Activated CD8-positive, alpha-beta memory T cell treated with anti-CD3 and anti-CD28 coated beads for 4 hours (primary cell): ENCODE data around the gene TSPAN15.
"Not testable (repeated sequence)": the region's sequence is repeated elsewhere in the genome, so short reads cannot be mapped to it uniquely, and the experiment has no call there.

Experiments used
- DNase-seq, 2 donors: peaks; one replicate each; pipeline ENCODE4 v3.0.0-alpha.2; 2020; ENCODE audit warnings: low read depth in 2 of 2

TSPAN15 gene

GRCh38 chr10:69446650-69447151 lies 4.6 kb upstream of the TSPAN15 start:
- DNase-seq: no peak

- no peak for DNase-seq
Observed at GRCh38 chr10:69449841-69450240, 1.4 kb upstream of the TSPAN15 start.

GRCh38 chr10:69450395-69450794 lies 870 bp upstream of the TSPAN15 start:
- DNase-seq: not testable (repeated sequence)

DNA sequence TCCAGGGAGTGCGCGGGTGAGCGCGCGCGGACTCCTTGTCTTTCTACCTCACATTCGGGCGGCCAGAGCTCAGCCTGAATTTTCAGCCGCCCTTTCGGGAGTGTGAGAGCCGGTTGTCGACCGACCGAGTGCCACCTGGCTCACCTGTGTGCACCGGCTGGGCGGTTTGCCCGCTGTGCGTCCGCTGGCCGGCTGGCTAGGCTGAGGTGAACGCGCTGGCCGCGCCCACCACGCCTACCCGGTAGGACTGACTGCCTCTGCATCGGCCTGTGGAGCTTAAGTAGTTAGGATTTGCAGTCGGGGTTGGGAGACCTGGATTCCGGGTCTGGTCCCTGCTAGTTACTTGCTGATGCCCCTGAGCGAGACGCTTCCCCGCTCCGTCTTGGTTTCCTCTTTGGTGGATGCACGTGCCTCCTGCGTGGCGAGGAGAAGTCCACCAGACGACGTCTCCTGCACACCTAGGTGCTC lies 553 bp downstream of the TSPAN15 start:
- no peak for DNase-seq

- no peak for DNase-seq
Observed at GRCh38 chr10:69452676-69453415, 1.6 kb downstream of the TSPAN15 start.

GRCh38 chr10:69453795-69454194 lies 2.5 kb downstream of the TSPAN15 start:
- no peak for DNase-seq

DNA sequence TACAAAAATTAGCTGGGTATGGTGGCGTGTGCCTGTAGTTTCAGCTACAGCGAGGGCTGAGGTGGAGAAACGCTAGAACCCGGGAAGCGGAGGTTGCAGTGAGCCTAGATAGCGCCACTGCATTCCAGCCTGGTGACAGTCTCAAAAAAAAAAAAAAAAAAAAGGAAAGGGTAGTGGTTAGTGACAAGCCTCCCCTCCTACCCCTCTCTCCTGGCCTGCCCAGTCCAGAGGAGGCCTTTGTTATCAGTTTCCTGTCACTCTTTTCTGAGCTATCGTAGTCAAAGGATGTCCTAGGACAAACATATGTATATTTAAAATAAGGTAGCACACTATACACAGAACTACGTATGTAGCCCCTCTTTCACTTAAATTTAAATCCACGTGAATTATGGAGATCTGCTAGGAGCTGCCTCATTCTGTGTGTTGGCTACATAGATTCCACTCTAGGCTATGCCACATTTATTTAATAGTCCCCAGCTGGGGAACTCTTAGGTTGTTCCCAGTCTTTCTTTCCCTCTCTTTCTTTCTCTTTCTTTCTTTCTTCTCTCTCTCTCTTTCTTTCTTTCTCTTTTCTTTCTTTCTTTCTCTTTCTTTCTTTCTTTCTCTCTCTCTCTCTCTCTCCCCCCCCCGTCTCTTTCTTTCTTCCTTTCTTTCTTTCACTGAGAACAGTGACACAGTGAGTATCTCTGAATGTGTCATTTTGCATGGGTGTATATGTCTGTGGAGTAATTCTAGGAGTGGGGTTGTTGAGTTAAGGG lies 3.9 kb downstream of the TSPAN15 start:
- no peak for DNase-seq

- DNase-seq: no peak
Observed at GRCh38 chr10:69456880-69457693, 5.8 kb downstream of the TSPAN15 start.

DNA sequence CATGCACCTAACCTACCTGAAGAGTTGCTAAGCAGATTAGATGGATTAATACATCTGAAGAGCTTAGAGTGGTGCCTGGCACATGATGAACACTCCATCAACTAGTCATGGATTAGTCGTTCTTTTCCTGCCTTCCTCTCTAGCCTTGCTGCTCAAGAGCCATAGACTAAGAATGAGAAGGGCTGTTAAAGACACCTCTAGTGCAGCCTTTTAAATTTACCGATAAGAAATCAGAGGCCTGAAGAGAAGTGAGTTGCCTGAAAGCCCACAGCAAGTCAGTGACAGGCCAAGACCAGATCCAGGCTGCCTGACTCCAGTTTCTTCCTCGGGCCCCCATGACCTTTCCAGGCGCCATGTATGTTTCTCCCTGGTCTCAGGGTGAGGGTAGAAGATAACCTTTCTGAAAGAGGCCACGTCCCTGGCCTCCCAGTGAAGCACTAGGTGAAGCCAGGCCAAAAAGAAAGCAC lies 6.5 kb downstream of the TSPAN15 start:
- DNase-seq: no peak

GRCh38 chr10:69458430-69459100 lies 7.3 kb downstream of the TSPAN15 start:
- no peak for DNase-seq

DNA sequence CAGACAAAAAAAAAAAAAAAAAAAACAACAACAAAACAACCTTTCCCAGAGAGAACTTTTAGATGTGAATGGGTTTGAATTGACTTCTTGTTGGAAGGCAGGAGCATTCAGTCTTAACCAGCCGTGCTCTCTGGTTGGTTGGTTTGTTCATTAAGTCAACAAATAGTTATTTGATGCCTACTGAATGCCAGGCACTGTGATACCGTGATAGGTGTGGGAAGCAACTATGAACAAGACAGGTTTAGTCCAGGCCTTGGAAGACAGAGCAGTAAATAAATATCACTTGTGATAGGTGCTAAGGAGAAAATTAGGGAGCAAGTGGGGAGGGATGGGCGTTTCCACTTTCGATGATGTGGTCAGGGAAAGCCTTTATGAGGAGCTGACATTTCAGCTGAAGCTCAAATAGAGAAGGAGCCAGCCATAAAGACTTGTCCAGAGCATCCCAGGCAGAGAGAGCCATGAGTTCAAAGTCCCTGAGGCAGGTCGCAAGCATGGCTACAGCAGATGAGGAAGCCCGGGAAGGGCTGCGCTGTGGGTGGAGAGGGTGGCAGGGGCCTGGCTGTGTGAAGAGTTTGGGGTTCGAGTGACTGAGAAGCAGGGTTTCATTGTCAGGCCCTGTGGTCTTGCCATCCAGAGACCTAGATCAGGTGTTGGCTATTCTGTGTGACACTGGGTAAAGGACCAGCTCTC lies 8.0 kb downstream of the TSPAN15 start:
- no peak for DNase-seq

GRCh38 chr10:69459893-69460575 lies 8.8 kb downstream of the TSPAN15 start:
- DNase-seq: no peak

DNA sequence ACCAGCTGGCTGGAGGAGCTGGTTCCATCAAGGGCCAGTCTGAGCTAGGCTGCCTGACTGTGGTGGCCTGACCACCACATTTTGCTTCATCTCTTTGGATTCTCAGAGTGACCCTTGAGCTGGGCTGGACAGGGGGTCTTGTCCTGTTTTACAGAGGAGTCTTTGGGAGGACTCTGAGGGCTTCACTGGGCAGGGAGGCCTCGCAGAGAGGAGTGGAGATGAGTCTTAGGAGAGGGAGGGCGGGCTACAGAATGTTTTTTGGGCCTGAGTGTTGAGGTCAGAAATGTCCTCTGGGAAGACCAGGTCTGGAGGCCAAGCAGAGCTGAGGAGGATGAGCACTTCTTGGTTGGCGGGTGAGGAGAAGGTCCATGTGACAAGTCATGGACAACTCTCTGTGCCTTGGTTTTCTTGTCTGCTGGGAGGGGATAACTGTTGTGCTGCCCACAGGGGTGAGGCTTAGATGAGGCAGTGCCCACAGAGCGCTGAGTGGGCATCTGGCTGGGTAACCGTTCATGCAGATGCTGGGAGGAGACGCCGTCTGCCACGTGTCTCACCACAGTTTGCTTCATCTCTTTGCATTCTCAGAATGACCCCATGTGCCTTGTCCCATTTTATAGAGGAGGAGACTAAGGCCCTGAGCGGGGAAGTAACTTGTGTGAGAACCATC lies 9.4 kb downstream of the TSPAN15 start:
- DNase-seq: no peak

GRCh38 chr10:69461243-69462025 lies 10.2 kb downstream of the TSPAN15 start:
- no peak for DNase-seq

DNA sequence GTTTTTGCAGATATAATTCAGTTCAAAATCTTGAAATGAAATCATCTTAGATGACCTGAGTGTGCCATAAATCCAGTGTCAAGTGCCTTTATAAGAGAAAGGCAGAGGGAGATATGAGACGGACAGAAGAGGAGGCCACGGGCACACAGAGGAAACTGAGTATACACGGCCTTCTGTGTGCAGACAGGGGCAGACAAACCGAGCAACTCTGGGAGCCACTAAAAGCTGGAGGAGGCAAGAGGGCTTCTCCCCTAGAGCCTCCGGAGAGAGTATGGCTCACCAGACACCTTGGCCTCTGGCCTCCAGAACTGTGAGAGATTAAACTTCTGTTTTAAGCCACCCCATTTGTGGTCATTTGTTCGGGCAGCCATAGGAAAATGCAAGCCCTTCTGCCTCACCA lies 12.6 kb downstream of the TSPAN15 start:
- DNase-seq: no peak

- DNase-seq: no peak
Observed at GRCh38 chr10:69464401-69464800, 13.1 kb downstream of the TSPAN15 start.

DNA sequence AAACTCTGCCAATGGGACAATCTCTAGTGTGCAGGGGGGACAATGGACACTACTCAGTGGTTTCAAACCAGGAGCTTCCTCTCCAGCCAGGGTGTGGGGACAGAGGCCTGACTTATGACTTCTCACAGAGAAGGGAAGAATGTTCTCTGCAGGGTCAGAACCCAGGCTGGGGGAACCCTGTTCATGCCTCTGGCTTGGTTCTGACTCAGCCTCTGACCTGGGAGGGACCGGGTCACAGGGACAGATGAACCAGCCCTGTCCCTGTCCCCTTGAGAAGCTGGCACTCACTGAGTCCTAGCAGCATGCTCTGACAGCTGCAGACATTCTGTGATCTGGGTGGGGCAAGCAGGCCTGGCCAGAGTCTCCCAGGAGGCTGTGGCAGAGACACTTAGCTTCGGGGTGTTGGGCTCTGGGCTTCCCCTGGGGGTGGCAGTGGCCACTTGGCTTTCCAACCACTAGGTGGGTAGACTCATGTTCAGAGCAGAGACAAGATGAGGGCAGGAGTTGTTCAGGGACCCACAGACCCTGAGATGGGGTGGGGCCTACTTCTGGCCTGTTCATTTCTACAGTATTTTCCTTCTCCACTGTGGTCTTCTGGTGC lies 13.6 kb downstream of the TSPAN15 start:
- no peak for DNase-seq

- no peak for DNase-seq
Observed at GRCh38 chr10:69465457-69466157, 14.3 kb downstream of the TSPAN15 start.
